IMR-90 (cell line): ENCODE data around the gene NEURL1B. TPM values are rescaled to one million over a fixed set of nuclear protein-coding genes. Genes with fewer than 3 reads are reported as not detected.
A peak's percentile ranks its signal among the peaks of the same experiment; 100 is the strongest.

Experiments
- ATAC-seq: fragments of 200-7000 bp; cut with Tn5 transposase; 2 replicates; pipeline ENCODE4 v1.9.1; 2020; ENCODE audit warnings: low read depth, mild to moderate bottlenecking, moderate library complexity
- BruUV-seq: library from RNA; stranded (reverse); fragments of 400-500 nt; replicated peaks from 2 replicates; lab custom pipeline; 2021; lab: Mats Ljungman, UMichigan
- CTCF ChIA-PET: fragments of 300-600 bp; formaldehyde crosslinking; extraction: SDS; loops from one replicate; lab custom pipeline; 2021; ENCODE audit warnings: antibody characterized with exemption; lab: Yijun Ruan, JAX
- POLR2A ChIA-PET: fragments of 300-600 bp; sonication (Branson Sonifier 250); formaldehyde crosslinking; loops from one replicate; lab custom pipeline; 2022; ENCODE audit warnings: antibody characterized with exemption; ENCODE audit not compliant: unreplicated experiment; lab: Charles Lee
- DNase-seq: peaks from one replicate; pipeline ENCODE4 v3.0.0; 2013
- H2AFZ ChIP-seq: replicated peaks from 2 replicates; pipeline ENCODE3; 2013; ENCODE audit warnings: low read length, mild to moderate bottlenecking; ENCODE audit not compliant: poor library complexity
- H2AK5ac ChIP-seq: 2 replicates; pipeline ENCODE4 v1.6.1; 2013; ENCODE audit warnings: low read depth, low read length, inconsistent platforms
- H2AK9ac ChIP-seq: replicated peaks from 2 replicates; pipeline ENCODE3; 2013; ENCODE audit warnings: mild to moderate bottlenecking, low read depth, low read length, moderate library complexity; ENCODE audit not compliant: poor library complexity
- H2BK120ac ChIP-seq: 2 replicates; pipeline ENCODE4 v1.6.1; 2013; ENCODE audit warnings: low read depth, low read length, inconsistent platforms
- H2BK15ac ChIP-seq: 3 replicates; pipeline ENCODE4 v1.6.1; 2013; ENCODE audit warnings: low read depth, low read length, inconsistent platforms
- H2BK20ac ChIP-seq: 2 replicates; pipeline ENCODE4 v1.6.1; 2013; ENCODE audit warnings: low read depth, mild to moderate bottlenecking, inconsistent platforms, low read length, moderate library complexity
- H2BK5ac ChIP-seq: 2 replicates; pipeline ENCODE4 v1.6.1; 2013; ENCODE audit warnings: mild to moderate bottlenecking, low read depth, low read length, inconsistent platforms; ENCODE audit not compliant: poor library complexity, severe bottlenecking
- H3K14ac ChIP-seq: replicated peaks from 2 replicates; pipeline ENCODE4 v1.6.1; 2013; ENCODE audit warnings: low read depth, low read length, inconsistent platforms
- H3K18ac ChIP-seq: 2 replicates; pipeline ENCODE4 v1.6.1; 2013; ENCODE audit warnings: low read depth, low read length, control low read depth
- H3K23ac ChIP-seq: 2 replicates; pipeline ENCODE4 v1.6.1; 2013; ENCODE audit warnings: low read depth, low read length, inconsistent platforms
- H3K27ac ChIP-seq: 2 replicates; pipeline ENCODE4 v1.5.1; 2013; ENCODE audit warnings: mild to moderate bottlenecking, control low read depth, low read length; ENCODE audit not compliant: insufficient read depth
- H3K27me3 ChIP-seq: 2 replicates; pipeline ENCODE4 v1.6.1; 2013; ENCODE audit warnings: low read length; ENCODE audit not compliant: control insufficient read depth, insufficient read depth
- H3K36me3 ChIP-seq: 2 replicates; pipeline ENCODE4 v1.6.1; 2013; ENCODE audit warnings: low read length, mixed read lengths; ENCODE audit not compliant: control insufficient read depth, insufficient read depth
- H3K4ac ChIP-seq: 2 replicates; pipeline ENCODE4 v1.6.1; 2013; ENCODE audit warnings: low read depth, low read length, inconsistent platforms
- H3K4me1 ChIP-seq: 2 replicates; pipeline ENCODE4 v1.6.1; 2013; ENCODE audit warnings: low read length, mixed read lengths; ENCODE audit not compliant: control insufficient read depth, insufficient read depth
- H3K4me2 ChIP-seq: 2 replicates; pipeline ENCODE4 v1.6.1; 2013; ENCODE audit warnings: low read depth, mild to moderate bottlenecking, control low read depth, low read length, moderate library complexity
- H3K4me3 ChIP-seq: 2 replicates; pipeline ENCODE4 v1.5.1; 2013; ENCODE audit warnings: low read depth, mild to moderate bottlenecking, control low read depth, low read length, moderate library complexity; ENCODE audit not compliant: insufficient read depth
- H3K56ac ChIP-seq: 2 replicates; pipeline ENCODE4 v1.6.1; 2013; ENCODE audit warnings: low read length, inconsistent platforms; ENCODE audit not compliant: insufficient read depth; ENCODE audit errors: extremely low read depth
- H3K79me1 ChIP-seq, 2 experiments: 2 replicates each; pipeline ENCODE4 v1.6.1; 2013; ENCODE audit warnings: low read length in 2 of 2, inconsistent platforms in 1 of 2, low read depth in 1 of 2
- H3K9ac ChIP-seq: 2 replicates; pipeline ENCODE4 v1.6.1; 2013; ENCODE audit warnings: low read depth, low read length, control low read depth
- H3K9me1 ChIP-seq: 2 replicates; pipeline ENCODE4 v1.6.1; 2013; ENCODE audit warnings: low read length, inconsistent platforms; ENCODE audit not compliant: insufficient read depth
- H3K9me3 ChIP-seq: 2 replicates; pipeline ENCODE4 v1.6.1; 2013; ENCODE audit warnings: low read length; ENCODE audit not compliant: control insufficient read depth, insufficient read depth
- H4K20me1 ChIP-seq: 2 replicates; pipeline ENCODE4 v1.6.1; 2013; ENCODE audit warnings: low read length, inconsistent platforms; ENCODE audit not compliant: insufficient read depth
- H4K5ac ChIP-seq: 2 replicates; pipeline ENCODE4 v1.6.1; 2013; ENCODE audit warnings: mild to moderate bottlenecking, low read depth, low read length, control low read depth
- H4K8ac ChIP-seq, 2 experiments: 2 replicates each; pipeline ENCODE4 v1.6.1; 2013; ENCODE audit warnings: low read depth in 2 of 2, low read length in 2 of 2, control low read depth in 1 of 2, inconsistent platforms in 1 of 2
- H4K91ac ChIP-seq: 2 replicates; pipeline ENCODE4 v1.6.1; 2013; ENCODE audit warnings: low read depth, low read length, inconsistent platforms; ENCODE audit not compliant: insufficient read depth
- CEBPB ChIP-seq: IDR thresholded peaks from 2 replicates; pipeline ENCODE4 v1.6.1; 2012; ENCODE audit warnings: low read depth, low read length, improper control_type of control experiment
- CHD1 ChIP-seq: IDR thresholded peaks from 2 replicates; pipeline ENCODE4 v1.6.1; 2012; ENCODE audit warnings: low read depth, low read length, improper control_type of control experiment
- CTCF ChIP-seq: conservative IDR thresholded peaks from 2 replicates; pipeline ENCODE4 v1.5.1; 2012; ENCODE audit warnings: mild to moderate bottlenecking, low read depth, low read length, improper control_type of control experiment
- ELK1 ChIP-seq: fragments of 150-350 bp; IDR thresholded peaks from 2 replicates; pipeline ENCODE4 v1.6.1; 2016; ENCODE audit warnings: low read depth, mild to moderate bottlenecking, low read length, moderate library complexity, borderline replicate concordance
- FOS ChIP-seq: fragments of 150-350 bp; IDR thresholded peaks from 2 replicates; pipeline ENCODE4 v1.6.1; 2016; ENCODE audit warnings: low read depth, low read length
- MAFK ChIP-seq: IDR thresholded peaks from 2 replicates; pipeline ENCODE4 v1.6.1; 2012; ENCODE audit warnings: low read depth, low read length, improper control_type of control experiment
- MAZ ChIP-seq: IDR thresholded peaks from 2 replicates; pipeline ENCODE4 v1.6.1; 2012; ENCODE audit warnings: low read depth, mild to moderate bottlenecking, low read length, improper control_type of control experiment, moderate library complexity, borderline replicate concordance
- MXI1 ChIP-seq: IDR thresholded peaks from 2 replicates; pipeline ENCODE4 v1.6.1; 2012; ENCODE audit warnings: low read depth, mild to moderate bottlenecking, low read length, moderate library complexity, borderline replicate concordance
- POLR2A ChIP-seq: IDR thresholded peaks from 2 replicates; pipeline ENCODE4 v1.6.1; 2012; ENCODE audit warnings: mild to moderate bottlenecking, low read depth, low read length
- RAD21 ChIP-seq: IDR thresholded peaks from 2 replicates; pipeline ENCODE4 v1.6.1; 2012; ENCODE audit warnings: low read length, improper control_type of control experiment
- RCOR1 ChIP-seq: IDR thresholded peaks from 2 replicates; pipeline ENCODE4 v1.6.1; 2012; ENCODE audit warnings: mild to moderate bottlenecking, low read length, improper control_type of control experiment; ENCODE audit not compliant: insufficient replicate concordance
- RFX5 ChIP-seq: IDR thresholded peaks from 2 replicates; pipeline ENCODE4 v1.8.0; 2012; ENCODE audit warnings: low read depth, mild to moderate bottlenecking, low read length, moderate library complexity
- SMC3 ChIP-seq: fragments of 150-350 bp; IDR thresholded peaks from 2 replicates; pipeline ENCODE4 v1.6.1; 2016; ENCODE audit warnings: low read depth, mild to moderate bottlenecking, antibody characterized with exemption, low read length, moderate library complexity
- USF2 ChIP-seq: fragments of 150-350 bp; IDR thresholded peaks from 2 replicates; pipeline ENCODE4 v1.6.1; 2017; ENCODE audit warnings: mild to moderate bottlenecking, antibody characterized with exemption, low read length, low read depth
- WGBS, 2 experiments: methylation state at CpG; one replicate each; pipeline versions ENCODE4 v1.1.5 to v1.1.7; 2013; ENCODE audit warnings: missing lambda C conversion rate in 2 of 2; ENCODE audit not compliant: insufficient read length in 1 of 2; ENCODE audit errors: extremely low coverage in 2 of 2; 5-methylcytosine and 5-hydroxymethylcytosine counted together
- dilution Hi-C: fragments of 300-500 bp; cut with HindIII; formaldehyde crosslinking; loops from one replicate; pipeline ENCODE4 v1.14.3; 2018; ENCODE audit warnings: low sequenced_read_pairs; ENCODE audit not compliant: unreplicated experiment
- in situ Hi-C: fragments of 300-500 bp; cut with MboI; formaldehyde crosslinking; loops from 3 replicates; pipeline ENCODE4 v1.14.3; 2019; ENCODE audit warnings: low sequenced_read_pairs, inconsistent platforms, mixed read lengths
- intact Hi-C: fragments of 100-400 bp; cut with micrococcal nuclease; formaldehyde crosslinking; loops from 2 replicates; pipeline ENCODE4 v1.10.0; 2022
- polyA plus RNA-seq, 3 experiments: library from polyadenylated mRNA; depleted of rRNA; stranded (reverse); fragments of >200 nt; gene quantifications; 2 replicates each; pipeline ENCODE4 v1.2.3, GENCODE V29; 2012; ENCODE audit warnings: low replicate concordance in 1 of 3
- total RNA-seq: library from RNA; depleted of rRNA; stranded (reverse); fragments of >200 nt; gene quantifications from 2 replicates; pipeline ENCODE4 v1.2.3, GENCODE V29; 2012

The NEURL1B gene
- total and polyA plus RNA-seq, 2 of the 4 experiments (the other 2 are of a cell fraction), result 1.8 to 2.8 TPM

DNA sequence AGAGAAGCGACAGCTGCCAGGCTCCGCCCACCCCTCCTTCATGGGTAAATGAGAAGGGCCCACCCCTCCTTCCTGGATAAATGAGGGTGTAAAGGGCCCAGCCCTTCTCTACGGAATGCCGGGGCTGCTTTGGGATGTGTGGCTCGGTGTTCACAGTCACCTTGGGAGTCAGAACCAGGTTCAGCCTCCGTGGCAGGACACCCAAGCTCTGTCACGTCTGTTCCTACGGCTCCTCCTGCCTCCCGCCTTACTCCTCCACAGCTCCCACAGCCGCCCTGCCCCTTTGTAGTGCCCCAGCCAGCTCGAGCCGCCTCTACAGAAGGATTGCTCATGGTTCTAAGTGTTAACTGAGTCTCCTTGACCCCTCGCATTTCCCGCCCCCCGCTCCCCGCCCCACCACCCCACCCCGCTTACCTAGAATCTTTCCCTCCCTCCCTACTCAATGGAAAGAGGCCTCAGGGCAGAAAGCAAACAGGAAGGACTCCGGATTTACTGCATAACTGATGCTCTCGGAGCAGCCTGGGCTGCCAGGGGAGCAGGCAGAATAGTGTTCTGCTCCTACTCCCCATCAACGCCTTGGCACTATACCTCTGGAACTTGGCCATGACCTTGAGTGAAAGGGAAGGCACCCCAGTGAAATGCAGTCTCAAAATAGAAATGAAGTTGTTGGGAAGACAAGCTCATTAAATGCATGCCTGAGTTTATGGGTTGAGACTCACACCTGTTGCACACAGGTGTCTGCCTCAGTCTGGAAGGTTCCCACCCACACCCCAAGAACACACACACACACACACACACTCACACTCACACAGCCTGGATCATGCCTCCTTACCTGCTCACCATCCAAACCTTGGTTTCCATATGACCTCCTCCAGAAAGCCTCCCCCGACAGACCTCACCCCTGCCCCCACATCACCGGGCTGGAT is 59.6 kb downstream of the NEURL1B start:
- Histone ChIP-seq H4K8ac (no peak overlapping the region), H4K91ac (no peak overlapping the region), H4K5ac (no peak overlapping the region), H3K56ac (no peak overlapping the region), H2BK15ac (no peak overlapping the region), H3K79me1 (no peaks in the 10 kb centered on the region), H3K23ac (no peak overlapping the region), H3K36me3 (no peaks in the 10 kb centered on the region), H3K9me3 (no peaks in the 10 kb centered on the region), H2BK120ac (no peak overlapping the region), H3K4me1 (peaks cover 2% of the 10 kb centered on the region; the same call in 1 of the 2 replicates), H4K20me1 (no peaks in the 10 kb centered on the region), H3K14ac (no peak overlapping the region), H3K9ac (no peak overlapping the region), H3K4me2 (no peak overlapping the region), H2BK5ac (no peak overlapping the region), H2AFZ (peak overlapping the region; percentile 60), H2AK5ac (no peak overlapping the region), H3K27ac (no peak overlapping the region), H3K27me3 (peaks cover 36% of the 10 kb centered on the region), H2BK20ac (no peak overlapping the region), H3K4me3 (no peak overlapping the region), H3K4ac (no peak overlapping the region), H3K18ac (no peak overlapping the region), H2AK9ac (no peak overlapping the region), H3K9me1 (no peaks in the 10 kb centered on the region)
- no peak for ATAC-seq
- WGBS, 2 experiments, result 45% methylated on average over 2 of the region's 22 CpGs; no CpG with 5 or more reads in 1 of the 2 experiments
- in situ Hi-C loops (loop anchor here (10.0 to 25.0 kb wide), 3 partner anchors 444 to 887 kb away; partner anchors contain the start of gene BNIP1), intact Hi-C loops (loop anchor here (10.0 kb wide), 1 partner anchor 914 kb away; the partner anchor contains the start of gene BOD1), dilution Hi-C loops (no loop called here)
- ChIA-PET CTCF (interaction anchor here (1.2 kb wide), 1 partner anchor 221 kb away, joined by 3 read pairs; no protein-coding TSS in a partner anchor), POLR2A (no interaction called here)
- BruUV-seq, result no TSS peak
- no peak for DNase-seq
- TF ChIP-seq RCOR1, result no peak
- no peak for TF ChIP-seq MAFK
- TF ChIP-seq CHD1, result no peak
- no peak for TF ChIP-seq FOS
- no peak for TF ChIP-seq CEBPB
- no peak for TF ChIP-seq RAD21
- TF ChIP-seq CTCF, result no peak
- no peak for TF ChIP-seq ELK1
- TF ChIP-seq POLR2A, result no peak
- no peak for TF ChIP-seq RFX5
- TF ChIP-seq USF2, result no peak
- TF ChIP-seq SMC3, result no peak
- no peak for TF ChIP-seq MAZ
- no peak for TF ChIP-seq MXI1
